Measurements from ENCODE around the gene SFXN2. TPM values are rescaled to one million over a fixed set of nuclear protein-coding genes. Genes with fewer than 3 reads are reported as not detected.
A peak's percentile ranks its signal among the peaks of the same experiment; 100 is the strongest.

The SFXN2 gene
- total RNA-seq, 1 donor from 2014 or later = 35.8 TPM

DNA sequence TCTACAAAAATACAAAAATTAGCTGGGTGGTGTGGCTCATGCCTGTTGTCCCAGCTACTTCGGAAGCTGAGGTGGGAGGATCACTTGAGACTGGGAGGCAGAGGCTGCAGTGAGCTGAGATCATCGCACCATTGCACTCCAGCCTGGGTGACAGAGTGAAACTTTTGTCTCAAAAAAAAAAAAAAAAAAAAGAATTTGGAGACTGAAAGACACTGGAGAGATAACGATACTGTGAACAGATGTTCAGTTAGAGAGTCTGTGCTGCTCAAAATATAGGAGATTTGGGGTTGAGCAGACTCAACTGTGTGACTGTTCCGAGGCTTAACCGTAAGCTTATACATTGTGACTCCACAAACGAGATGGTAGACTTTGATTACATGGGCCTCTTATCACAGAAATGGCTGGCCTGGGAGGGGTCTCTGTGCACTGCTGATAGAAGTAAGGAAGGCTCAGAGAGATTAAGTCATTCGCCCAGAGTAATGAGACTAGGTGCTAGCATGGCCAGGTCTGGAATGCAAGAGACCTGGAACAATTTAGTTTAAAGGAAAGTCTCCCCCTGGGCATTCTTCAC lies 48.7 kb downstream of the SFXN2 start:
- H3K4me3 Mint-ChIP-seq = no peak overlapping the region
- DNase-seq (ENCODE audit: extremely low spot score, unreplicated experiment) = no peak
- H3K9me3 Mint-ChIP-seq = peaks cover 4% of the 10 kb centered on the region
- no peak overlapping the region for H3K27ac Mint-ChIP-seq
- no peaks in the 10 kb centered on the region for H3K27me3 Mint-ChIP-seq
- H3K4me1 Mint-ChIP-seq (ENCODE audit: unreplicated experiment) = peaks cover 56% of the 10 kb centered on the region
- TF ChIP-seq, protein P1, sequence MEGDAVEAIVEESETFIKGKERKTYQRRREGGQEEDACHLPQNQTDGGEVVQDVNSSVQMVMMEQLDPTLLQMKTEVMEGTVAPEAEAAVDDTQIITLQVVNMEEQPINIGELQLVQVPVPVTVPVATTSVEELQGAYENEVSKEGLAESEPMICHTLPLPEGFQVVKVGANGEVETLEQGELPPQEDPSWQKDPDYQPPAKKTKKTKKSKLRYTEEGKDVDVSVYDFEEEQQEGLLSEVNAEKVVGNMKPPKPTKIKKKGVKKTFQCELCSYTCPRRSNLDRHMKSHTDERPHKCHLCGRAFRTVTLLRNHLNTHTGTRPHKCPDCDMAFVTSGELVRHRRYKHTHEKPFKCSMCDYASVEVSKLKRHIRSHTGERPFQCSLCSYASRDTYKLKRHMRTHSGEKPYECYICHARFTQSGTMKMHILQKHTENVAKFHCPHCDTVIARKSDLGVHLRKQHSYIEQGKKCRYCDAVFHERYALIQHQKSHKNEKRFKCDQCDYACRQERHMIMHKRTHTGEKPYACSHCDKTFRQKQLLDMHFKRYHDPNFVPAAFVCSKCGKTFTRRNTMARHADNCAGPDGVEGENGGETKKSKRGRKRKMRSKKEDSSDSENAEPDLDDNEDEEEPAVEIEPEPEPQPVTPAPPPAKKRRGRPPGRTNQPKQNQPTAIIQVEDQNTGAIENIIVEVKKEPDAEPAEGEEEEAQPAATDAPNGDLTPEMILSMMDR (conservative IDR thresholded peaks at IDR 0.05) = no peak
- peaks cover 19% of the 10 kb centered on the region for H3K36me3 Mint-ChIP-seq

DNA sequence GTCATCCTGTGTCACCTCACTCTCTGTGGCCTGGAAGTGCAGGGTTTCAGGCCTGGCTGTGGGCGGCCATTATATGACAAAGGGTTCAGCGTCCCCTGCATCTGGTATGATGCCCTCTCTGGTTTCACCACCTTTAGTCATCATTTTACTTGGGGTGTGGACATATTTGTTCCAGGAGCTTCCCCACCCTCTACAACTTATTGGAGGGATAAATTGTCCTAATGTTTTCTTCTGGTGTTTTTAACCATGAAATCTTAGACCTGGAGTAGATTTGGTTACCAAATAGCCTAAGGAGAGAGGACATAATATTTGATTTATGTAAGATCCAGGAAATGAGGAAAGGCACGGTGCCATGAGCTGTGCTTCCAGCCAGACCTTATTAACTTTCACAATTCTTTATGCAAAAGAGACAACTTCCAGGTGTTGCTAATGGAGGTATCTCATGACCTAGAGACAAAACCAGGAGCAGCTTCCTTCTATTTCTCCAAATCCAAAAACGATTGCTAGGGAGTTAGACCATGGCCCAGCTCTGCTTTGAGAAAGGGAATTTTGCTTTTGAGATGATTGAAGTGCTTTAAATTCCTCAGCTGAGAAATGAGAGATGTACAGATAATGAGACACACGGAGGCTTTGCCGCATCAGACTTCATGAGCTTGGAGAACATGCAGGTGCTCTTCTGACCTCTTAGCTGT lies 50.2 kb downstream of the SFXN2 start:
- Mint-ChIP-seq H3K9me3 (no peaks in the 10 kb centered on the region), H3K27ac (peak overlapping the region; percentile 92), H3K27me3 (no peaks in the 10 kb centered on the region), H3K4me1 (ENCODE audit: unreplicated experiment) (peaks cover 53% of the 10 kb centered on the region), H3K4me3 (no peak overlapping the region), H3K36me3 (peaks cover 15% of the 10 kb centered on the region)
- TF ChIP-seq, protein P1 (conservative IDR thresholded peaks at IDR 0.05) = no peak
- DNase-seq (ENCODE audit: extremely low spot score, unreplicated experiment) = no peak

DNA sequence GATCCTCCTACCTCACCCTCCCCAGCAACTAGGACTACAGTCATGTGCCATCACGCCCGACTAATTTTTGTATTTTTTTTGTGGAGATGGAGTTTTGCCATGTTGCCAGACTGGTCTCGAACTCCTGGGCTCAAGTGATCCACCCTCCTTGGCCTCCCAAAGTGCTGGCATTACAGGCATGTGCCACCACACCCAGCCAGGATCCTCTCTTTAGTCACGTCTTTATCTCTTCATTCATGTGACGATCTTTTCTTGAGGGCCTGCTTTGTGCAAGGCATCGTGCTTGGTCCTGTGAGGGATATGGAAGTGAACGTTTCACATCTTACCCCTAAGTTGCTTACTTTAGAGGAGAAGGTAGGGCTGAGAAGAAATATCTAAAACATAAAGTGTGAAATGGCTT lies 50.9 kb downstream of the SFXN2 start:
- Mint-ChIP-seq H3K4me1 (ENCODE audit: unreplicated experiment) (peaks cover 58% of the 10 kb centered on the region), H3K9me3 (no peaks in the 10 kb centered on the region), H3K4me3 (peak overlapping the region; percentile 64), H3K27me3 (no peaks in the 10 kb centered on the region), H3K27ac (peak overlapping the region; percentile 92), H3K36me3 (peaks cover 15% of the 10 kb centered on the region)
- TF ChIP-seq, protein P1 (conservative IDR thresholded peaks at IDR 0.05) = no peak
- no peak for DNase-seq (ENCODE audit: extremely low spot score, unreplicated experiment)

DNA sequence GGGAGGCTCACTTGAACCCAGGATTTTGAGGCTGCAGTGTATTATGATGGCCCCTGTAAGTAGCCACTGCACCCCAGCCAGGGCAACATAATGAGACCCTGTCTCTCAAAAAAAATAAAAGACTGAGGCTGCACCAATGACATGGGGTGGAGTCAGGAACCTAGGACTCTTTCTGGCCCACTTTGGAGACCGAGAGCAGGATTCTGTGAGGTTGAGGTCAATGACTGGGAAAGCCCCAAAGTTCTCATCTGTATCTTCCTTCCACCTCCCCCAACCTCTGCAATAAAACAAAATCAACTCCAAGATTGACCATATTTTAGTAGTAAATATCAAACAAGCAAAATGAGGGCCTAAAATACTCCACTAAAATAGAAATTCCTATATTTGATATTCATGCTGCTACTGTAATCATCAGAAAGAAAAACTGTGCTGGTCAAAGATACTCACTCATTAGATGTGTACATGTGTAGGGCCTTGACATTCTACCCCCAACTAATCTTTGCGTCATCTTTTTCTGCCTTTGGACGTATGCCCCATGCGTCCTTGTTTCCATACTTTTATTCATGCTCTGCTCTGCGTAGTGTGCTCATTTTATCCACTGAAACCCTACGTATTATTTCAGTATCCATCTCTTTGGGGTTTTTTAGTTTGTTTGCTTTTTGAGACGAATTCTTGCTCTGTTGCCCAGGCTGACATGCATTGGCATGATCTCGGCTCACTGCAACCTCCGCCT lies 53.2 kb downstream of the SFXN2 start:
- TF ChIP-seq, protein P1 (conservative IDR thresholded peaks at IDR 0.05) = no peak
- peak overlapping the region; percentile 40 for H3K4me3 Mint-ChIP-seq
- H3K27me3 Mint-ChIP-seq = no peaks in the 10 kb centered on the region
- DNase-seq (ENCODE audit: extremely low spot score, unreplicated experiment) = no peak
- peaks cover 60% of the 10 kb centered on the region for H3K4me1 Mint-ChIP-seq (ENCODE audit: unreplicated experiment)
- H3K36me3 Mint-ChIP-seq = peaks cover 11% of the 10 kb centered on the region
- peak overlapping the region; percentile 8 for H3K27ac Mint-ChIP-seq
- H3K9me3 Mint-ChIP-seq = no peaks in the 10 kb centered on the region

DNA sequence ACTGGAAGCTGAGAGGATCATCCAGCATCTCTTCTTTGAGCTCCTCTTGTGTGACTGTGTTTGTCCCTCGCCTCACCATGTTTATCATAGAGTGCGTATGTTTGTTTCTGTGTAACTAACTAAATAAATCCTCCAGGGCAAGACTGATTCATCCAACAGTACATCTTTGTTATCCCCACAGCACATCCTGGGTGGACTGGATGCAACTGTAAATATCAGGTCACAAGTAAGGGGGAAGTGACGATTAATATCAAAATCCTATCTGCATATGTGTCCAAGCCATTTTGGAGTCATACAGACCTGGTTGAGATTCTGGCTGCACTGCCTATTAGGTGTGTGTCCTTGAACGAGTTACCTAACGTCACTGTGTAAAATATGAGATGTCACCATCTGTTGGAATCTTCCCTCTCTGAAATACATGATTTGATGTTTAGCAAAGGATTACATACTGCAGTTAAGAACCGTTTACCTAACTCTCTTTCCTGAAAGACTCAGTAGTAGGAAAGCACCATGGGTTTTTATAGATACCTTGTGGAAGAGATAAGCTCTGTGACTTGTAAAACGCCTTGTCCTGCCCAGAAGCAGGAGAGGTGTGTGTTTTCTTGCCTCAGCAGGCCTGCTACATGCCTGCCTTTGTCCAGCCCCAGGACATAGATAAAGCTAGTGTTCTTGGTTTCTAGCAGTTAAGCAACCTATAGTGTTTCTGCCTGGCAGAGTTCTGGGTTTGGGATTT lies 55.1 kb downstream of the SFXN2 start:
- no peak for DNase-seq (ENCODE audit: extremely low spot score, unreplicated experiment)
- H3K27me3 Mint-ChIP-seq = no peaks in the 10 kb centered on the region
- peak overlapping the region; percentile 54 for H3K4me3 Mint-ChIP-seq
- H3K27ac Mint-ChIP-seq = peak overlapping the region; percentile 89
- H3K36me3 Mint-ChIP-seq = peaks cover 11% of the 10 kb centered on the region
- no peaks in the 10 kb centered on the region for H3K9me3 Mint-ChIP-seq
- TF ChIP-seq, protein P1 (conservative IDR thresholded peaks at IDR 0.05) = no peak
- peaks cover 62% of the 10 kb centered on the region for H3K4me1 Mint-ChIP-seq (ENCODE audit: unreplicated experiment)
